ENCODE results near the gene KREMEN1.

Gene KREMEN1

DNA sequence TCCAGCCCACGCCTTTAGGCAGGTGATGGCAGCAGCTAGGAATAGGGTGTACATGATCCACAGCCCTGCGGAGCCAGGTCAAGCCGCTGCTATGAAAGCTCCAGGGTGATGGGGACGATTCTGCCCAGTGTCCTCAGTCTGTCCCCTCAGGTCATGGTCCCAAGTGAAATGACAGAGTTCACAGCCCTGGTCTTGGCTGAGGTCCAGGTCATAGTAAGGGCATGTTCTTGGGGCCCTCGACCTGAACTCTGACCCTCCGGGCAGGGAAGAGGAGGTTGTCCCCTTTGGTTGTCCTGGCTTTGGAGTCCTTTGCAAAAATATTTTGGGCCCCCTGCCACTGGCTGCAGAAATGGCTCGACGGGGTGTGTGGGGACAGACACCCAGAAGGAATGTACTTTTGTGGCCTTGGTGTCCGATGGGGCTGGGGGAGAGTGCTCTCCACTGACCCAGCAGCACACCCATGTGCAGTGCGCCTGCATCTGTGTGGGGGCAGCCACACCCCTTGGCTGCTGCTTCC lies 18.5 kb upstream of the KREMEN1 start:
- no peaks in the 10 kb centered on the region for H3K4me1 ChIP-seq (ENCODE audit: control insufficient read depth, insufficient read depth, low read length)
- H3K36me3 ChIP-seq (ENCODE audit: control insufficient read depth, insufficient read depth, low read length) = no peaks in the 10 kb centered on the region
- H3K27me3 ChIP-seq (ENCODE audit: control insufficient read depth, insufficient read depth, low read length) = no peaks in the 10 kb centered on the region
- no peak overlapping the region for H3K4me3 ChIP-seq (ENCODE audit: low read length)
- no peaks in the 10 kb centered on the region for H3K9me3 ChIP-seq (ENCODE audit: control insufficient read depth, low read length)
- H3K9ac ChIP-seq (ENCODE audit: low read length) = no peak overlapping the region

DNA sequence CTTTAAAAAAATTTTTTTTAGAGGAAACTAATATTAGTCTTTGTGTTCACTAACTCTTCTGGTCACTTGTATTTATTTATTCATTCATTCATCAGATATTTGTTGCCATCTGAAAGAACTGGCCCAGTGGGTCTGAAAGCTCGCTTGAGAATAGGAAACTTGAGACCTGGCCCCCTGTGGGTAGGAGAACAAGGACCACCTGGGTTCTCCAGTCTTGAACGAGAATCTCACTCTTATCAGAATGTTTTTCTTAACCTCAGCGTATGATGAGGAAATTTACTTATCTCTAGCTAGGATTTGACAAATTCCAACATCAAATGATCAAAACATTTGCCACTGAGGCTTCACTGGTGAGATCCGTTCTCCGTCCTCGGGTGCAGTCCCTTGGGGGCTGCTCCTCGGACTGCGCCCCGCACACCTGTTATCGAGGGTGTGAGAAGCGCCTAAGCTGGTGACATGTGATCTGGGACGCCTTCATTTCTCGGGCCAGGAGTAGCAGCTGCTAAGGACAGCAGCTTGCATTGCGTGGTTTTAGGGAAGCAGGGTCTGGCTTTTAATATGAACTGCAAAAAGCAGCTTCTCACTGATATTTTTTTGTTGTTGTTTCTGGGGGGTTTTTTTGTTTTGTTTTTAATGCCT lies 17.5 kb upstream of the KREMEN1 start:
- Histone ChIP-seq H3K27me3 (ENCODE audit: control insufficient read depth, insufficient read depth, low read length) (no peaks in the 10 kb centered on the region), H3K9ac (ENCODE audit: low read length) (no peak overlapping the region), H3K4me3 (ENCODE audit: low read length) (no peak overlapping the region), H3K4me1 (ENCODE audit: control insufficient read depth, insufficient read depth, low read length) (no peaks in the 10 kb centered on the region), H3K9me3 (ENCODE audit: control insufficient read depth, low read length) (no peaks in the 10 kb centered on the region), H3K36me3 (ENCODE audit: control insufficient read depth, insufficient read depth, low read length) (no peaks in the 10 kb centered on the region)

DNA sequence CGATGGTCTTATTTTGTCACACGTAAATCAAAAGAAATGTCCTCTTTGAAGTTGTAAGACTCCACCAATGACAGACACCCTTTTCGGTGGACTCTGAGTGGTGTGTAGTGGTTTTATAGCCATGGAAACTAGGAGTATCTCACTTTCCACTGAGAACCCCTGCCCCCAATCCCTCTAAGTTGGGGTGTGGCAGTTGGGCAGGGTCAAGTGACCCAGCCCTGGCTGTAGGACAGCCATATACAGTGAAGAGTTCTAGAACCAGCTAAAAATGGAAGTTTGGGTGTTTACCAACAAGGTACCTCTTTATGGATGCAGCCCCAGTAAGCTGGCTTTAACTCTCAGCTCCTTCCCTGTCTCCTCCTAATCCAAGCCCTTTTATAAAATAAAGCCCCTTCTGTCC lies 16.4 kb upstream of the KREMEN1 start:
- Histone ChIP-seq H3K9ac (ENCODE audit: low read length) (no peak overlapping the region), H3K36me3 (ENCODE audit: control insufficient read depth, insufficient read depth, low read length) (no peaks in the 10 kb centered on the region), H3K4me3 (ENCODE audit: low read length) (no peak overlapping the region), H3K4me1 (ENCODE audit: control insufficient read depth, insufficient read depth, low read length) (no peaks in the 10 kb centered on the region), H3K27me3 (ENCODE audit: control insufficient read depth, insufficient read depth, low read length) (no peaks in the 10 kb centered on the region), H3K9me3 (ENCODE audit: control insufficient read depth, low read length) (no peaks in the 10 kb centered on the region)

DNA sequence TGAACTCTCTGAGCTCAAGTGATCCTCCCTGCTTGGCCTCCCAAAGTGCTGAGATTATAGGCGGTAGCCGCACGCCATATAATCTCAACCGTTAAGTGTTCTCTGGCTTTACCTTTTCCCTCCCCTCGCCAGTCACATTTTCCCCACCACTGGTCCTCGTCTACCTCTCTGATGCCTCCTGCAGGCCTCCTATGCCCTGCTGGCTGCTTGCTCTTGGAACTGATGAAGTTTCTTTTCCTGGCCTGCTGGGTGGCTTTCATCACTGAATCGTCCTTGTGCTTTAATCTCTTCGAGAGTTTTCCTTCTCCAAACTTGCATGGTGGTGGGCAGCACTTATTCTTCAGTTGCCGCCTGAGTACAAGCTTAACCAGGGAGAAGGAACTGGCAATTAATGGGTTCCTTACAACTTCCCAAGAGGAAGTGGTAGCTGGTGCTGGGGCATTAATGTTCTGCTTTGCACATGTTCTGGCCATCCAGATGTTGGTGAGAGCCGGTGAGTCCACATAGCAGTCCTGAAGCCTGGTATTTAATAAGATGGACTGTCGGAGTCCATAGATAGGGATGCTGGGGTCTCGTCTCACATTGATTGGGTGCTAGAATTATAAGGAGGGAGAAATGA lies 12.5 kb upstream of the KREMEN1 start:
- Histone ChIP-seq H3K4me1 (ENCODE audit: control insufficient read depth, insufficient read depth, low read length) (no peaks in the 10 kb centered on the region), H3K4me3 (ENCODE audit: low read length) (no peak overlapping the region), H3K27me3 (ENCODE audit: control insufficient read depth, insufficient read depth, low read length) (no peaks in the 10 kb centered on the region), H3K9ac (ENCODE audit: low read length) (no peak overlapping the region), H3K36me3 (ENCODE audit: control insufficient read depth, insufficient read depth, low read length) (no peaks in the 10 kb centered on the region), H3K9me3 (ENCODE audit: control insufficient read depth, low read length) (no peaks in the 10 kb centered on the region)

DNA sequence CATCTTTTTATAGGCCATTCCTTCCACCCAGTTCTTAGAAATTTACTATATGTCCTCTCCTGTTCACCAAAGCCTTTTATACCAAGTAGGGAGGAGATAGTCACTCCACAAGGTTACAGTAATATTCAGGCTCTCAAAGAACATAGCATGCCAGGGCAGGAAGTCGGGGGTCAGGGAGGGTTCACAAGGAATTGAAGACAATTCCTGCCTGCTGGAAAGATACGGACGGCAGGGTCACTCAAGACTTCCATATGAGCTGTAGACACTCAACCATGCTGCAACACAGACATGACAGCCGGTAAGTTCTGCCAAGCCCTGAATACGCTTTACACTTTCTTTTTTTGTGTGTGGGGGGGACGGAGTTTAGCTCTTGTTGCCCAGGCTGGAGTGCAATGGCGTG lies 11.9 kb upstream of the KREMEN1 start:
- Histone ChIP-seq H3K9me3 (ENCODE audit: control insufficient read depth, low read length) (no peaks in the 10 kb centered on the region), H3K4me3 (ENCODE audit: low read length) (no peak overlapping the region), H3K4me1 (ENCODE audit: control insufficient read depth, insufficient read depth, low read length) (no peaks in the 10 kb centered on the region), H3K27me3 (ENCODE audit: control insufficient read depth, insufficient read depth, low read length) (no peaks in the 10 kb centered on the region), H3K36me3 (ENCODE audit: control insufficient read depth, insufficient read depth, low read length) (no peaks in the 10 kb centered on the region), H3K9ac (ENCODE audit: low read length) (no peak overlapping the region)

DNA sequence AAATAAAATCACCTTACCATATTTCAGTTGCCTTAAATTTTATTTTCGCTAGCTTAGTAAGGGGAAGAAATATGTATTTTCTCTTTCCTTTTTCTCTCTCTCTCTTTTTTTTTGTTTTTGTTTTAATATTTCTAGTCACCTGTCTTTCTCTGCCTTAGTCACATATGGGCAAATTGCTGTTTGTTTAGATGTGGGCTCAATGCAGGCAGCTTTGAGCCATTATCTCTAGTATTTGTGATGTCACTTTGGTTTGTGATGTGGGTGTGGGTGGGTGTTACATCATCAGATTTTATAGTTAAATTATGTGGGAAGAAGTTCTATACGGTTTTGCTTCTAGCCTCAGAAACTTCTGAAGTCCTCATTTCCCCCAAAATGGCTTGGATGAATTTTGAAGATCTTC lies 11.1 kb upstream of the KREMEN1 start, which contains the start of gene C22orf31:
Gene C22orf31, minus strand, starts transcription at position 59 of the 400 bp plus-strand sequence. Its CDS starts 39 bp downstream, at position 20.
- Histone ChIP-seq H3K27me3 (ENCODE audit: control insufficient read depth, insufficient read depth, low read length) (no peaks in the 10 kb centered on the region), H3K36me3 (ENCODE audit: control insufficient read depth, insufficient read depth, low read length) (no peaks in the 10 kb centered on the region), H3K9ac (ENCODE audit: low read length) (no peak within 1 kb of the TSS), H3K4me3 (ENCODE audit: low read length) (no peak within 1 kb of the TSS), H3K9me3 (ENCODE audit: control insufficient read depth, low read length) (no peaks in the 10 kb centered on the region), H3K4me1 (ENCODE audit: control insufficient read depth, insufficient read depth, low read length) (no peaks in the 10 kb centered on the region)

DNA sequence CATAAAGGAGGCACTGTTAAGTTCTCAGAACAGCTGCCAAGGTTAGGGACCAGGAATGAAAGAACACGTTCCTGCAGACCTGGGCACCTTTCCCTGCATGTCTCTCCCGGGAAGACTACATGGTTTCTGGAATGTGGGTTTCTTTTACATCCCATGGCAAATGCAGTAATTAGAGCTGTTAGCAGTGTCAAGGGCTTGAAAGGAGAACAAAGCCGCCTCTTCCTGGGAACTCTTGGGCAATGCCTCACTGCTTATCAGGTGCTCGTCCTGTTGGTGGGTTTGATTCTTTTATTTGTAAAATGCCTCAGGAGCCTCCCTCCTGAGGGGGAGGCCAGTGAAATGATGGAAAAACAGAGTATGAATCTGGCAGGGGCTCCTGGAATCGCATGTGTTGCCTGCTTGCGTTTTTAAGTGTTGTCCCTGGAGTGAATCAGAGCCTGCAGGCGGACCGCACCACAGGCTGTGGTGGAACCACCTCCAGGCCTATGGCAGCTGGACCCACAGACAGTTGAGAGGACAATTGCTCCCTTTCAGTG lies 10.5 kb upstream of the KREMEN1 start:
- no peaks in the 10 kb centered on the region for H3K4me1 ChIP-seq (ENCODE audit: control insufficient read depth, insufficient read depth, low read length)
- no peaks in the 10 kb centered on the region for H3K27me3 ChIP-seq (ENCODE audit: control insufficient read depth, insufficient read depth, low read length)
- no peak overlapping the region for H3K9ac ChIP-seq (ENCODE audit: low read length)
- H3K4me3 ChIP-seq (ENCODE audit: low read length) = no peak overlapping the region
- no peaks in the 10 kb centered on the region for H3K36me3 ChIP-seq (ENCODE audit: control insufficient read depth, insufficient read depth, low read length)
- no peaks in the 10 kb centered on the region for H3K9me3 ChIP-seq (ENCODE audit: control insufficient read depth, low read length)

DNA sequence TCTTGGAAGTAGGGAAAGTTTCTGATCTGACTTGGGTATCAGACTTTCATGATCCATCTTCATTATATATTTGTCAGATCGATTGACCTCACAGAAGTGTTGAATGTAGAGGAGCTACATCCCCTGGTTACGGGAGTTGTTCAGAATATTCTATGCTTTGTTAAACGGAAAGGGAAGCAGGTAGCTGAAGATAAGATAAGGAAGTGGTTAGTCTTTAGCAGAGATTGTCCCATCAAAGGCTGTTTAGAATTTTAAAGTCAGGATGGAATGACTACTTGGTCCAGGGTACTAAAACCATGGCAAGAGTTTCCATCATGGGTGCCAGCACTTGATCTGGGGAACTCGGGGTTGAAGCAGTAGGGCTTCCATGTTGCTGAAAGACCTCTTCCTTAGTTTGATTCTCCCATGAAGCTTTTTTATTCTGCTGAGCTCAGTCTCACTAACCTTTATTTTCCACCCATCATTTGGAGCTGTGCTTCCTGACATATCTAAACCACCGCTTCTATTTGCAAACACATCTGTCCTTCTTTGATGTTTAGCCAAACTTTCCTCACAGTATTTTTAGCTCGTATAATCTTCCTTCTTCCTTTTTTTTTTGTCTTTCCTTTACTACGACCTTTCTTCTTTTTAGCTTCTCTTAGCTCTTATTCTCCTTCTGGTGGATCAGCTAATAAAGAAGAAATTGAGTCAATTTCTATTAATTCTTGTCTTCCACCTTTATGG lies 7.2 kb upstream of the KREMEN1 start:
- Histone ChIP-seq H3K4me3 (ENCODE audit: low read length) (no peak overlapping the region), H3K4me1 (ENCODE audit: control insufficient read depth, insufficient read depth, low read length) (no peaks in the 10 kb centered on the region), H3K36me3 (ENCODE audit: control insufficient read depth, insufficient read depth, low read length) (no peaks in the 10 kb centered on the region), H3K9me3 (ENCODE audit: control insufficient read depth, low read length) (no peaks in the 10 kb centered on the region), H3K27me3 (ENCODE audit: control insufficient read depth, insufficient read depth, low read length) (no peaks in the 10 kb centered on the region), H3K9ac (ENCODE audit: low read length) (no peak overlapping the region)

DNA sequence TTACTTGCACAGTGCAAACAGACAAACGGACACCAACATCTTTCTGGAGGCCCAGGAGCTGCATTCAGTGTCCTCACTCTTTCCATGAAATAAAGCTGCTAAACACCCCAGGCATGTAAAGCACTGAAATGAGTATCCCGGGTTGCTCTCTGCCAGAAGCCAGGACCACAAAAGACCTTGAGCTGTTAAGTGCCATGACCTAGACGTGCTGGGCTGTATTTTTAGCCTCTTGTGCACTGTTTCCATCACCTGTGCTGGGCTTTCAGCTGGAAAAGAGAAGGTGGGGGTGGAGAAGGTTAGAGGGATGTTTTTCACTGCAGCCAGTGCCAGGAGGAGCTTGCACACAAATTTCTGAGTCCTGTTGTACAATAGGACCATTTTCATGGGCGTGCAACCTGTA lies 3.4 kb upstream of the KREMEN1 start:
- Histone ChIP-seq H3K36me3 (ENCODE audit: control insufficient read depth, insufficient read depth, low read length) (no peaks in the 10 kb centered on the region), H3K4me3 (ENCODE audit: low read length) (no peak overlapping the region), H3K27me3 (ENCODE audit: control insufficient read depth, insufficient read depth, low read length) (peaks cover 6% of the 10 kb centered on the region), H3K9ac (ENCODE audit: low read length) (no peak overlapping the region), H3K4me1 (ENCODE audit: control insufficient read depth, insufficient read depth, low read length) (peaks cover 10% of the 10 kb centered on the region), H3K9me3 (ENCODE audit: control insufficient read depth, low read length) (no peaks in the 10 kb centered on the region)

DNA sequence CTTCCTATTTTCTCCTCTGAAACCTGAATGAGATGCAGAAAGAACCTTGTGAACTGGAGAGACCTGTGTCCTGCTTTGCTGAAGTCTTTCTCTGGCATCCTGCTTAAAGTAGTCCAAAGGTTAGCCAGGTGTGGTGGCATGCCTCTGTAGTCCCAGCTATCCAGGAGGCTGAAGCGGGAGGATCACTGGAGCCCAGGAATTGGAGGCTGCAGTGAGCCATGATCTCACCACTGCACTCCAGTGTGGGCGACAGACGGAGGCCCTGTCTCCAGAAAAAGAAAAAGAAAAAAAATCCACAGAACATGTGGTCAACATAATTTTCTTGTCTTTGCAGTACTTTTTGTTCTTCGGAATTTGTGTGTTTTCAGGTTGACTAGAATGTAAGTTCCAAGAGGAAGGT lies 2.3 kb upstream of the KREMEN1 start:
- Histone ChIP-seq H3K27me3 (ENCODE audit: control insufficient read depth, insufficient read depth, low read length) (peaks cover 6% of the 10 kb centered on the region), H3K4me1 (ENCODE audit: control insufficient read depth, insufficient read depth, low read length) (peaks cover 10% of the 10 kb centered on the region), H3K4me3 (ENCODE audit: low read length) (no peak overlapping the region), H3K9me3 (ENCODE audit: control insufficient read depth, low read length) (no peaks in the 10 kb centered on the region), H3K36me3 (ENCODE audit: control insufficient read depth, insufficient read depth, low read length) (no peaks in the 10 kb centered on the region), H3K9ac (ENCODE audit: low read length) (no peak overlapping the region)

DNA sequence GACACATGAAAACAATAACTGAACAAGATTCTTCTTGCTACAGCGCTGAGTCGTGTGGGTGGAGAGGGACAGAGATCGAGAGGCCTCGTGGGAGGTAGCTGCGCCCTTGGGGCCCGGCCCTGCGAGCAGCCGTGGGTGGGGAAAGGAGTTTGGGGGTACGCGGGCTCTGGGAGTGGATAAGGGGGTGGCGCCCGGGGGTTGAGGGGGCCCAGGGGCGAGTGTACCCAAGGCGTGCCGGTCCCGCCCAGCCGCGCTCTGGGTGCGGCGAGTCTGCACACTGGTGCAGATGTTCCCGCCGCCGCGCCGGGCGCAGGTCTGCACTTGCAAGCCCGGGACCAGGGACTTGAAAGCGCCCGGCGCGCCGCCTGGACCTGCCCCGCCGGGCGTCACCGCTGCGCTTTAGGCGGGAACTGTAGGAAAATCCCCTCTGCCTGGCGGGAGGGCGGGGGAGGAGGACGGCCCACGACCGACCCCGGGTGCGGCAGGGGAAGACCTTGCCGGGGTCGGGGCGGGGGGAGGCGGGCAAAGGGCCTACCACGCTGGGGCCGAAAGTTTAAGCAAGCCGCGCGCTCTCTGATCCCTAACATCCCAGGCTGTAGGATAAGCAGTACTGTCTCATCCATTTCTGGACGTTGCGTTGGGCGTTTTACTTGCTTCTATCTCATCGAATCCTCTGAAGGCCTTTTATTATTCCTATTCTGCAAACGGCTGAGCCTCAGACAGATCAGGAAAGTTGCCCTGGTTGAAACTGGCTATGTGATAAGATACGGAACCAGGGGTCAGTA lies 1.4 kb upstream of the KREMEN1 start:
- Histone ChIP-seq H3K4me3 (ENCODE audit: low read length) (peak overlapping the region; percentile 27), H3K36me3 (ENCODE audit: control insufficient read depth, insufficient read depth, low read length) (no peaks in the 10 kb centered on the region), H3K27me3 (ENCODE audit: control insufficient read depth, insufficient read depth, low read length) (peaks cover 6% of the 10 kb centered on the region), H3K4me1 (ENCODE audit: control insufficient read depth, insufficient read depth, low read length) (peaks cover 10% of the 10 kb centered on the region), H3K9me3 (ENCODE audit: control insufficient read depth, low read length) (no peaks in the 10 kb centered on the region), H3K9ac (ENCODE audit: low read length) (no peak overlapping the region)
